ENCODE data around the gene CIPC.
A peak's percentile ranks its signal among the peaks of the same experiment; 100 is the strongest.

CIPC gene

GRCh38 chr14:77067632-77068516 is 30.2 kb upstream of the CIPC start:
- Histone ChIP-seq H2BK15ac (ENCODE audit: low read length) (no peak overlapping the region), H3K9me3 (replicated peaks in 1 of 2; ENCODE audit: control insufficient read depth in 2 of 2, insufficient read depth in 1 of 2, low read depth in 1 of 2, low read length in 2 of 2) (no peaks in the 10 kb centered on the region), H3K4me3 (ENCODE audit: low read length in 2 of 2) (no peak overlapping the region), H3K18ac (ENCODE audit: low read length) (no peak overlapping the region), H3K79me1 (ENCODE audit: low read depth, low read length) (no peaks in the 10 kb centered on the region), H3K14ac (ENCODE audit: low read length) (no peak overlapping the region), H3K36me3 (replicated peaks in 1 of 2; ENCODE audit: control insufficient read depth in 2 of 2, insufficient read depth in 2 of 2, low read length in 2 of 2) (no peaks in the 10 kb centered on the region), H4K8ac (ENCODE audit: low read depth, low read length) (no peak overlapping the region), H2BK12ac (ENCODE audit: low read length) (no peak overlapping the region), H3K27ac (replicated peaks; ENCODE audit: low read length) (no peak overlapping the region), H3K9ac (ENCODE audit: low read depth, low read length, poor library complexity) (no peak overlapping the region), H3K27me3 (ENCODE audit: control insufficient read depth in 3 of 3, insufficient read depth in 3 of 3, low read depth in 1 of 3, low read length in 3 of 3) (no peaks in the 10 kb centered on the region), H2BK5ac (ENCODE audit: low read length) (no peak overlapping the region), H4K91ac (ENCODE audit: low read depth, low read length, poor library complexity) (no peak overlapping the region), H3K4me1 (ENCODE audit: control insufficient read depth in 2 of 2, insufficient read depth in 1 of 2, low read depth in 1 of 2, low read length in 2 of 2) (peaks cover 11 to 14% of the 10 kb centered on the region in 2 donors), H2BK120ac (ENCODE audit: low read depth, low read length) (no peak overlapping the region), H2AK5ac (ENCODE audit: low read depth, low read length) (peak overlapping the region; percentile 40), H3K23ac (ENCODE audit: low read depth, low read length, poor library complexity) (no peak overlapping the region), H2AFZ (ENCODE audit: low read length) (no peak overlapping the region), H3K4ac (ENCODE audit: low read length) (no peak overlapping the region), H3K4me2 (ENCODE audit: insufficient read depth, low read length, poor library complexity, severe bottlenecking) (no peak overlapping the region)
- peak; percentile 46 for DNase-seq (ENCODE audit: low spot score)
- WGBS, 2 donors (ENCODE audit: extremely low coverage in 2 of 2, insufficient read length in 2 of 2, insufficient replicate concordance in 1 of 2), result no CpG with 5 or more reads among the region's 11 CpGs

DNA sequence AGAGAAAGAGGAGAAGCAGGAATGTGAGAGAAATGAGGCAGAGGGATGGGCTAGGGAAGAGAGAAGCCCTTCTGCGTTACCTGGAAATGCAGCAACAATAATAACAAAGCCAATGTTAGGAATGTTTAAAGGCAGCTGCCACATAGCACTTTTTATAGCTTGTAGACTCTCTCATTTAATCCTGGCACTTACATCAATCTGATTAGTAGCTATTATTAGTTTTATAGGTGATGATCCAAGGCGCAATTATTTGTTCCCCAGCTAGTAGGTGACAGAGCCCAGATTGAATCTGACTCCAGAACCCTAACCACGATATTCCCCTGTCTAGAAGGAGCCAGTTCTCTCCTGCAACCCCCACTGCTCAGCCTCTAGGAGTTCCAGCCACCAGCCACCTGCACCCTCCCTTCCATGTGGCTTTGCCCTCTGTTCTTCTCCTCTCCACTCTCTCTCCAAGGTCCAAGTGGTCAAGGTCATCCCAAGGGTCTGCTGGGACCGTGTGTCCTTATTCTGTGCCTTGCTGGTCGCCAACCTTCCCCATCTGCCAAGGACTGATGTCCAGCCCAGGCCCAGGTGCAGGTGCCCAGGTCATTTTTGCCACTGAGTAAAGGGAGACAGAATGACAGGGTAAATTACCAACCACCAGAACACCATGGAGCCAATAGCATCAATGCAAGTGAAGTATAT is 29.4 kb upstream of the CIPC start:
- Histone ChIP-seq H3K23ac (ENCODE audit: low read depth, low read length, poor library complexity) (no peak overlapping the region), H3K14ac (ENCODE audit: low read length) (no peak overlapping the region), H3K4me2 (ENCODE audit: insufficient read depth, low read length, poor library complexity, severe bottlenecking) (no peak overlapping the region), H4K8ac (ENCODE audit: low read depth, low read length) (no peak overlapping the region), H3K18ac (ENCODE audit: low read length) (no peak overlapping the region), H3K9ac (ENCODE audit: low read depth, low read length, poor library complexity) (no peak overlapping the region), H3K9me3 (replicated peaks in 1 of 2; ENCODE audit: control insufficient read depth in 2 of 2, insufficient read depth in 1 of 2, low read depth in 1 of 2, low read length in 2 of 2) (no peaks in the 10 kb centered on the region), H3K4me1 (ENCODE audit: control insufficient read depth in 2 of 2, insufficient read depth in 1 of 2, low read depth in 1 of 2, low read length in 2 of 2) (peaks cover 11 to 14% of the 10 kb centered on the region in 2 donors), H2BK12ac (ENCODE audit: low read length) (no peak overlapping the region), H3K27me3 (ENCODE audit: control insufficient read depth in 3 of 3, insufficient read depth in 3 of 3, low read depth in 1 of 3, low read length in 3 of 3) (no peaks in the 10 kb centered on the region), H4K91ac (ENCODE audit: low read depth, low read length, poor library complexity) (no peak overlapping the region), H3K79me1 (ENCODE audit: low read depth, low read length) (no peaks in the 10 kb centered on the region), H3K36me3 (replicated peaks in 1 of 2; ENCODE audit: control insufficient read depth in 2 of 2, insufficient read depth in 2 of 2, low read length in 2 of 2) (no peaks in the 10 kb centered on the region), H2AFZ (ENCODE audit: low read length) (no peak overlapping the region), H2BK5ac (ENCODE audit: low read length) (no peak overlapping the region), H2BK120ac (ENCODE audit: low read depth, low read length) (no peak overlapping the region), H3K4me3 (ENCODE audit: low read length in 2 of 2) (no peak overlapping the region), H2BK15ac (ENCODE audit: low read length) (no peak overlapping the region), H3K27ac (replicated peaks; ENCODE audit: low read length) (no peak overlapping the region), H3K4ac (ENCODE audit: low read length) (no peak overlapping the region), H2AK5ac (ENCODE audit: low read depth, low read length) (no peak overlapping the region)
- WGBS, 2 donors (ENCODE audit: extremely low coverage in 2 of 2, insufficient read length in 2 of 2, insufficient replicate concordance in 1 of 2), result no CpG with 5 or more reads among the region's 5 CpGs
- no peak for DNase-seq (ENCODE audit: low spot score)

DNA sequence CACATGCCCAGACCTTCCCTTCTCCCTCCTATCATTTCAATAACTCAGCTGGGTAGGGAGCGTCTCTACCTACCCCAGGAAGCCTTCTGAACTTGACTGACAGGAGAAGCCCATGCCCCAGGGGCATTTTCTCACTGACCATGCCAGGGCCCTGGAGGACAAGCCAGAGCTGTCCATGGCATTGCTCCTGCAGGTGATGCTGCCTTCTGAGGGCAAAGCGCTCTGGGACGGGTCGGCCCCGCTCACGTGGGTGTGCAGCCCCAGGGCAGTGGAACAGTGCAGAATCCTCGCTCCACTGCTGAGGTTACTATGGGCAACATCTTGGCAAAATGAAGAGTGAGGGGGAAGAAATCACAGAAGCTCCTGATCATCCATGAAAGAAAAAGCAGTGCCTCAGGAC is 28.5 kb upstream of the CIPC start:
- Histone ChIP-seq H2AFZ (ENCODE audit: low read length) (no peak overlapping the region), H3K79me1 (ENCODE audit: low read depth, low read length) (no peaks in the 10 kb centered on the region), H3K4me2 (ENCODE audit: insufficient read depth, low read length, poor library complexity, severe bottlenecking) (no peak overlapping the region), H2AK5ac (ENCODE audit: low read depth, low read length) (peak overlapping the region; percentile 76), H3K18ac (ENCODE audit: low read length) (peak overlapping the region; percentile 48), H3K9me3 (replicated peaks in 1 of 2; ENCODE audit: control insufficient read depth in 2 of 2, insufficient read depth in 1 of 2, low read depth in 1 of 2, low read length in 2 of 2) (no peaks in the 10 kb centered on the region), H2BK5ac (ENCODE audit: low read length) (no peak overlapping the region), H3K4me3 (ENCODE audit: low read length in 2 of 2) (no peak overlapping the region), H3K4ac (ENCODE audit: low read length) (peak overlapping the region; percentile 47), H2BK15ac (ENCODE audit: low read length) (peak overlapping the region; percentile 13), H3K27ac (replicated peaks; ENCODE audit: low read length) (no peak overlapping the region), H3K9ac (ENCODE audit: low read depth, low read length, poor library complexity) (peak overlapping the region; percentile 7), H3K23ac (ENCODE audit: low read depth, low read length, poor library complexity) (no peak overlapping the region), H3K27me3 (ENCODE audit: control insufficient read depth in 3 of 3, insufficient read depth in 3 of 3, low read depth in 1 of 3, low read length in 3 of 3) (no peaks in the 10 kb centered on the region), H2BK12ac (ENCODE audit: low read length) (no peak overlapping the region), H3K36me3 (replicated peaks in 1 of 2; ENCODE audit: control insufficient read depth in 2 of 2, insufficient read depth in 2 of 2, low read length in 2 of 2) (no peaks in the 10 kb centered on the region), H3K14ac (ENCODE audit: low read length) (no peak overlapping the region), H3K4me1 (ENCODE audit: control insufficient read depth in 2 of 2, insufficient read depth in 1 of 2, low read depth in 1 of 2, low read length in 2 of 2) (peaks cover 6 to 11% of the 10 kb centered on the region in 2 donors), H4K8ac (ENCODE audit: low read depth, low read length) (no peak overlapping the region), H4K91ac (ENCODE audit: low read depth, low read length, poor library complexity) (peak overlapping the region; percentile 74), H2BK120ac (ENCODE audit: low read depth, low read length) (no peak overlapping the region)
- WGBS, 2 donors (ENCODE audit: extremely low coverage in 2 of 2, insufficient read length in 2 of 2, insufficient replicate concordance in 1 of 2), result no CpG with 5 or more reads among the region's 7 CpGs
- DNase-seq (ENCODE audit: low spot score), result no peak

- peaks cover 17 to 18% of the 10 kb centered on the region in 2 donors for H3K4me1 ChIP-seq (ENCODE audit: control insufficient read depth in 2 of 2, insufficient read depth in 1 of 2, low read depth in 1 of 2, low read length in 2 of 2)
- DNase-seq (ENCODE audit: low spot score), result no peak
- no peak overlapping the region for H2BK15ac ChIP-seq (ENCODE audit: low read length)
- H2BK120ac ChIP-seq (ENCODE audit: low read depth, low read length), result no peak overlapping the region
- no peaks in the 10 kb centered on the region for H3K79me1 ChIP-seq (ENCODE audit: low read depth, low read length)
- no peak overlapping the region for H3K27ac ChIP-seq (replicated peaks; ENCODE audit: low read length)
- H3K27me3 ChIP-seq (ENCODE audit: control insufficient read depth in 3 of 3, insufficient read depth in 3 of 3, low read depth in 1 of 3, low read length in 3 of 3), result no peaks in the 10 kb centered on the region
- no peak overlapping the region for H2AFZ ChIP-seq (ENCODE audit: low read length)
- H3K4me2 ChIP-seq (ENCODE audit: insufficient read depth, low read length, poor library complexity, severe bottlenecking), result no peak overlapping the region
- no peak overlapping the region for H4K8ac ChIP-seq (ENCODE audit: low read depth, low read length)
- no peaks in the 10 kb centered on the region for H3K9me3 ChIP-seq (replicated peaks in 1 of 2; ENCODE audit: control insufficient read depth in 2 of 2, insufficient read depth in 1 of 2, low read depth in 1 of 2, low read length in 2 of 2)
- no peak overlapping the region for H4K91ac ChIP-seq (ENCODE audit: low read depth, low read length, poor library complexity)
- H3K36me3 ChIP-seq (replicated peaks in 1 of 2; ENCODE audit: control insufficient read depth in 2 of 2, insufficient read depth in 2 of 2, low read length in 2 of 2), result no peaks in the 10 kb centered on the region
- no peak overlapping the region for H3K14ac ChIP-seq (ENCODE audit: low read length)
- H3K4me3 ChIP-seq (ENCODE audit: low read length in 2 of 2), result no peak overlapping the region
- no peak overlapping the region for H2BK5ac ChIP-seq (ENCODE audit: low read length)
- no peak overlapping the region for H3K23ac ChIP-seq (ENCODE audit: low read depth, low read length, poor library complexity)
- H3K18ac ChIP-seq (ENCODE audit: low read length), result no peak overlapping the region
- H2BK12ac ChIP-seq (ENCODE audit: low read length), result no peak overlapping the region
- H2AK5ac ChIP-seq (ENCODE audit: low read depth, low read length), result no peak overlapping the region
- H3K9ac ChIP-seq (ENCODE audit: low read depth, low read length, poor library complexity), result no peak overlapping the region
- H3K4ac ChIP-seq (ENCODE audit: low read length), result no peak overlapping the region
- no CpG with 5 or more reads among the region's 3 CpGs for WGBS, 2 donors (ENCODE audit: extremely low coverage in 2 of 2, insufficient read length in 2 of 2, insufficient replicate concordance in 1 of 2)
Observed at GRCh38 chr14:77071938-77072388, 26.1 kb upstream of the CIPC start.
